ENCODE results near the gene ESRRA.

- TF ChIP-seq EZH2 (IDR thresholded peaks at IDR 0.05; ENCODE audit: low read depth, low read length, severe bottlenecking) (no peak), POLR2AphosphoS5 (IDR thresholded peaks at IDR 0.05; ENCODE audit: low read depth, low read length) (no peak), CTCF (IDR thresholded peaks at IDR 0.05; ENCODE audit: control extremely low read depth in 1 of 3, insufficient read depth in 1 of 3, low read depth in 1 of 3, low read length in 3 of 3) (no peak), NANOG (IDR thresholded peaks at IDR 0.05; ENCODE audit: insufficient read depth, low read depth, low read length, poor library complexity, severe bottlenecking) (no peak), POLR2A (IDR thresholded peaks at IDR 0.05; ENCODE audit: control extremely low read depth in 1 of 2, low read depth in 2 of 2, low read length in 2 of 2) (no peak)
Observed at GRCh38 chr11:64334764-64335735, 29.7 kb downstream of the ESRRA start.
